Activated CD8-positive, alpha-beta memory T cell treated with anti-CD3 and anti-CD28 coated beads for 48 hours (primary cell): ENCODE data around the gene RNF181.
"Not testable (repeated sequence)": the region's sequence is repeated elsewhere in the genome, so short reads cannot be mapped to it uniquely, and the experiment has no call there.

Source experiments
- DNase-seq, 3 experiments: peaks; one replicate each; pipeline ENCODE4 v3.0.0-alpha.2; 2020; ENCODE audit warnings: low read depth in 2 of 3, low spot score in 2 of 3

The RNF181 gene

DNA sequence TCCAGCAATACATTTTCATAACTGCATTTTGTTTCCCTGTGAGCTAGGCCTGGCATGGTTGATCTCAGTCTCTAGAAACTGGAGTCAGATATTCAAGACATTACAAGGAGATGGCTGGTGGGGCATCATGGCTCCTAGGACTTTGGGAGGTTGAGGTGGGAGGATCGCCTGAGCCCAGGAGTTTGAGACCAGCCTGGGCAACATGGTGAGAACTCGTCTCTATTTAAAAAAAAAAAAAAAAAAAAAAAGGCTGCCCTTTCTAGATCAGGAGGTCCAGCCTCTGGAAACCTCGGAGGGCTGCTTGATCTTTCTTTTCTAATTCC, 18.5 kb upstream of the RNF181 start:
- DNase-seq, result no peak

DNA sequence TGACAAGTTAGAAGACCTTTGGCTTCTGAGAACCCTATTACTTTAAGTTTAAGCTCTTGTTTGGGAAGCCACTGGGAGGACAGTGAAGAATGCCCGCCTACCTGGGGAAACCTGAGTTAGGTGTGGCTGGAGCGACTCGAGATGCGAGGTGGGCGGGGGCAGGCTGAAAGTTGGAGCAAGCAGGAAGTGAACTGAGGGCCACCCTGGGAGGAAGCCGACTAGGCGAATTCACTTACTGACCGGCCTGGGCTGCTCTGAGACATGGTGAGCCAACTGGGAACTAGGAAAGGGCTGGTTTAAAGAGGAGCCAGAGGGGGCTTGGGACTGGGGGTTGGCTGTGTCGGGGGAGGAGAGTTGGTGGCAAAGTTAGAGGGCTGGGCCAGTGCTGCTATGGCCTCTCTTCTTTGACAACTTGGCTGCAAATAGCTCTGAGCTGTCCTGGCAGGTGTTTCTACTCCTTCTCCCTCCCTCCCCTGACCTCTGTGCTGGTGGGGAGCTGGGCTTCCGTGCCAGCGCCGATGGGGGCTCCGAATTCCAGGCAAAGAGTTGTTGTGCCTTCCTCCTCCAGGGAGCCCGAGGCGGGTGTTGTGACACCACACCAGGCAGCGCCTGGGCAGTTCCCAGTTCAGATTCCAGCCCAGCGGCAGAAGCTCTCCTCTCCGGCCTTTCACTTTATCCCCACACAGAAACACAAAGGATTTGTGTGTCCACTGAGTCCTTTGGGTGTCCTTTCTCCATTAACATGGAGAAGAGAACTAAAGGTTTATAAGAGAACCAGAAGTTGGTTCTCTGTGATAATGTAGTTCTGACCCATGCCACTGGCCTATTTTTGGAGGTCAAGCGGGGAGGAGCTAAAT, 17.9 kb upstream of the RNF181 start, which contains the start of gene VAMP8:
VAMP8 (plus strand) TSS at position 201 of the 857 bp plus-strand sequence; CDS start at position 262, 61 bp downstream.
- DNase-seq, result peak in 1 of 3 experiments; percentile 38

DNA sequence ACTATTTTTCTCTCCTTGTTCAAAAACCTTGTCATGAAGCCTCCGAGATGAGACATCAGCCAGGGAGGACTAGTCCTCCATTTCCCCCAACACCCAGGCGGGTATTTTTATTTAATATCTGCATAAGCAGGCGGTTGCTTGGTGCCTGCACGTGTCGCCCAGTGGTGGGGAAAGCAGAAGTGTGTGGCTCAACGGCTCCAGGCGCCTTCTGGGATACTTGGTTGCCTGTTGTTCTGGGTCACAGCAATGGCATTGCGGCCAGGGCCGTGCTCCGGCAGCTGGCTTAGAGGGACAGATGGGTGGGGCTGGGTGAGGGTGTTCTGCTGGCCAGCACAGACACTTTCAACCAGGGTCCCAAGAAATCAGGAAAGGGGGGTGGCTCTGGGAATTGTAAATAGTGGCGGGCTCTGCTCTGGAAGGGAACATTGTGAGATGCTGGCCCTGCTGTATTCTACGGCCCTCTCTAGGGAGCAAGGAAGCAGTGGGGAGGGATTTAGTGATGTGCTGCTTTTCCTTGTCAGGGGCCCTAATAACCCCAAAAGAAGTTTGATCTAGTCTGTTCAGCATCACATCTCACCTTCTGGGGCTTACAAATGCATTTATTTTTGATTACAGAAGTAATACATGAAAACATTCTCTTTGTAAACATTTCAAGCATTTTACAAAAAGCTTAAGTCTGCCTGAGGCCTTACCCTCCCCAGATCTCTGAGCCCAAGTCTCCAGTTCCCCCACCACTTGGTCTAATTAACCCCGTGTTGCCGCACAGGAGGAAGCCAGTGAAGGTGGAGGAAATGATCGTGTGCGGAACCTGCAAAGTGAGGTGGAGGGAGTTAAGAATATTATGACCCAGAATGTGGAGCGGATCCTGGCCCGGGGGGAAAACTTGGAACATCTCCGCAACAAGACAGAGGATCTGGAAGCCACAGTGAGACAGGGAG, 17.0 kb upstream of the RNF181 start:
- no peak for DNase-seq

DNA sequence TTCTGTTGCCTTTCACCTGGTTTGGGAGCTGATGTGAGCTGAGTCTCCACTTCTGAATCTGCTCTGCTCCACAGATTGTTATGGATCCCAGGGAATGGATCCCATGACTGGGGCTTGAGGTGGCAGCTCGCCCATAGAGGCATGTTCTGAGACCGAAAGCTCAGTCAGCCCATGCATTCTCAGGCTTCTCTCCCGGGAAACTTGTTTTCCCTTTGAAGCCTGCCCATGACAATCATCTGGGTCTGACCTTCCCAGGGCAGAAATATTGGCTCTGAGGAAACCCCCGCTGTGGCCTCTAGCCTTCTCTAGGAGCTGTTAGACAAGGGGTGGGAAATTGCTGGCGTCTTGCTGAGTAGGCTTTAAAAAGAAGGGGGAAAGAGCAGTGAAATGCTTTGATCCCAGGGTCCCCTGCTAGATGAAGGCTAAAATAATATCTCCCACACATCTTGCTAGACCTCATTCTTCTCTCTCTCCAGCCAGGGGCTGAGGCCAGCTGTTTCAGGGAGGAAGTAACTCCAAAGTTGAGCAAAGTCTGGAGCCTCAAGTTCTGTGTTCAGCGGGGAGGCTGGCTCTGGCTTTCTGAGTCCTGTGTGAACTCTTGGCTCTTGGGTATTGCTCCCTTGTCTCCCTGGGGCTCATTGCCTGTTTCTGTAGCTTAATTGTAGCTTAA, 16.1 kb upstream of the RNF181 start:
- no peak for DNase-seq

DNA sequence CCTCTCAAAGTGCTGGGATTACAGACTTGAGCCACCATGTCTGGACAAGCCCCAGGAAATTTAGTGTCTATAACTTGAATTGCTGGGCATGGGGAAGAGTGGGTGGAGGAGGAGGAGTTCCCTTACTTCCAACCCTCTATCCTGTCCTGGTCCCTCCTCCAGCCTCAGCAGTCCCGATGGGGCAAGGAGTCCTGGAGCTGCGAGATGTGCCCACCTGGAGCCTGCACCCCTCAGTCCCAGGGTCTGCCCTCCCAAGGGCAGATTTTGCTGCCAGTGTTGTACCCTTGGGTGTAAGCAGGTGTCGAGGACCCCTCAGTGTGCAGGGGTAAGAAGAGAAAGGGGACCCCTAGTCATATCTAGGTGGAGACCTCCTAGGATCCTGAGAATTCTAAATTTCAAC, 15.3 kb upstream of the RNF181 start:
- DNase-seq, result no peak

DNA sequence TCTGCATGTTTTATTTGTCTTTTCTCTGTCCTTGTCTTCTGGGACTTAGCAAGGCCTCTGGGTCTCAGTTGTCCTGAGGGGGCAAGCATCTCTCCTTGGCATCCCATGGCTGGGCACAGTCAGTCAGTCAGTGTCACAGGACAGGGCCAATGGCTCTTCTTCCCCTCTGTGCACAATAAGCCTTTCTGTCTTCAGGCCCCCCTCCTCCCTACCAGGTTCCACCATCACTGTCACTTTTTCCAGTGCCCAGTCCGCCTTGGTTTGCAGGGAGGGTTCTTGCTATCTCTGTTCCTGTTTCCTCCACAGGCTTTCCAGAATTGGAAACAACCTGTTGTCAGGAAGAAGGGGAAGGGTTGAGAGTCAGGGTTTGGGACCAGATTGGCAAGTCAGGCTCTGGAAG, 13.1 kb upstream of the RNF181 start:
- DNase-seq, result no peak

DNA sequence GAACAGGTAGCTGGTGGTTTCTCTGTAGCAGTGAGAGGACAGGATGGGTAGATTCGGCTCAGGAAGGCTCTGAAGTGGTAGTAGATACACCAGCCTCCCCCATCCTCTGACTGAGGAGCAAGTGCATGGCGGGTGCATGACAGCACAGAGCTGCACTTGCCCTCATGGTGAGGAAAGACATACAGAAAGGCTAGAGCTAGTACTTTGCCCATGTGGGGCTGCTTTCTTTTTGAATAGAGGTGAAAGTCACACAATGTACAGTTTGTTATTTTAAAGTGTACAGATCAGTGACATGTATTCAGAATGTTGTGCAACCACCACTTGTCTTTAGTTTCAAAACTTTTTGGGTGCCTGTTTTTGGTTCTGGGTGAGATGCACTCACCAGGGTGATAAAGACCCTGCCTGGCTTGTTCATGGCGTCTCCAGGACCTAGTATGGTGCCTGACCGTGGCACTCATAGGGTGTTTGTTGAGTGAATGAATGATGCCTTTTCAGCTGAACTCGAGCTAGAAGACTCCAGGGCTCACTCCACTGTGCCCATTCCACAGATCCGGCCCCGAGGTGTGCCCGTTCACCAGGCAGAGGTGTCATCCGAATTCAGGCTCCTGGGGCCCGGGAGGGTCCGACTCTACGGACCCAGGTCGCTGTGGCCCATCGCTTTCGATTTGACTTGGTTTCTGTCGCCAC, 11.7 kb upstream of the RNF181 start:
- DNase-seq, result no peak

DNA sequence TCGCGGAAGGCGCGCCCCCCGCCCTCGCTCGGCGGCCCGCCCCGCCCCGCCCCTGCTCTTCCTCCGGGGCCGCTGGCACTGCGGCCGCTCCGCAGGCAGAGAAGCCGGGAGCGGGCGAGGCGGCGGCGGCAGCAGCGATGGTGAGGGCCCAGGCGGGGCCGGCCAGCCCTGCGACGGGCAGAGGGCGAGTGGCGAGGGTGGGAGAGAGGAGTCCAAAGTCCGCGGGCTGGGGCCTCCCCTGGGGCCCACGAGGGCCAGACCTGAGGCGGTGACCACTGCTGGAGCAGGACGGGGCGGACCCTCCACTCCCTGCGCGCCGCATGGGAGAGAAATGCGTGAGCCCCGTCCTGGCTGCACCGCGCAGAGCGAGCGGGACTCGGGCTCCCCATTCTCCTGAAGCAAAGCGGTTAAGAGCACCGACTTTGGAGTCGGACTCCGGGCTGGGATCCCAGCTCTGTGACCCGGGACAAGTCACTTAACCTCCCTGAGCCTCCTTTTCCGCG, 11.1 kb upstream of the RNF181 start, which contains the start of gene VAMP5:
VAMP5 (plus strand) TSS at position 78 of the 503 bp plus-strand sequence; CDS start at position 138, 60 bp downstream.
- DNase-seq, result peak in 1 of 3 experiments; percentile 27

DNA sequence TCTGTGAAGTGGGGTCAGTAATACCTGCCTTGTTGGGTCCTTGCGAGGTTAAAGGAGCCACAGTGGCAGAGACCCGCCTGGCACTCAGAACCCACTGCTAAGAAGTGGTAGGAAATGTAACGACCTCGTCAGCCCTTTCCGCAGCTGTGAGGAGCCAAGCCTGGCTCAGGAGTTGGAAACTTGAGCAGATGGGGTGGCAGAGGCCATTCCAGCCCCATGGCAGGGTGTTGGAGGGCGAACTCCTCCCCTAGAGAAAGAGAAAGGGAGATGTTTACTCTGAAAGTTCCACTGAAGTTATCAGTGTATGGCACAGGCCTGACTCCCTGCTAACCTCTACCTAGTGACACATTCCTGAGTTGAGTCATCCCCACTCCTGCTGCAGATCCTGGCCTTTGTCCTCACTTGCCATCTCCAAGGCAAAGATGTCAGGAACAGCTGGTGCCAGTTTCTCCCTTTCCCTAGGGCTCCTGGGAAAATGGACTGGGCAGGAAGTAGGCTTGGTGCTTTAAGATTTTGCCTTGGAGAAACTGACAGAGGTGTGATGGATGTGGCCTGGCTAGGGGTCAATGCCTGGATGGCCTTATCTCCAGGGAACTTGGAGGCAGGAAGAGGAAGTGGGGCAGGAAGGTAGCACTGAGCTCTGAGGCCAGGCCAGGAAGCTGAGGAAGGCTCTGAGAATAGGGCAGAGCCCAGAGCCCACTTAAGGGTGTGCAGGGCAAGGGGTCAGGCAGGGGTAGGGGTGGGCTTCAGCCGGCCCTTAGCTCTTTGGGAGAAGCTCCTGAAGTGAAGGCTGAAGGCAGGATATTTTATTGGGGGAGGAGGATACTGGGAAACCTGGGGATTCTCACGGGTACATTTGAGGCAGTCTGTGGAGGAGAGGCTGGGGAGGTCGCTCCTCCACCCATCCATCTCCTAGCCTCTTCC, 10.4 kb upstream of the RNF181 start:
- DNase-seq, result no peak

DNA sequence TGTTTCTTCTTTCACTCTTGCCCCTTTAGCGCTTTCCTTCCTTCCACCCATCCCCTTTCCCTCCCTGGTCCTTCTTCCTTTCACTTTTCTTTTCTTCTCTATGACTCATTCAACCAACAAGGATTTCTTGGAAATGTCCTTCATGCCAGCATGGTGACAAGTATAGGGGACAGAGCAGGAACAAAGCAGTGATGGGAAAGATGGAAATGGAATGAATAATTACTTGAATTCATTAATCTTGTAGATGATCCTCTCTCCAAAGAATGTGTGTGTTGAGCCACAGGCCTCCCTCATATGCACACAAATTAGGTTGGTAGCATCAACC, 9.8 kb upstream of the RNF181 start:
- DNase-seq, result no peak

DNA sequence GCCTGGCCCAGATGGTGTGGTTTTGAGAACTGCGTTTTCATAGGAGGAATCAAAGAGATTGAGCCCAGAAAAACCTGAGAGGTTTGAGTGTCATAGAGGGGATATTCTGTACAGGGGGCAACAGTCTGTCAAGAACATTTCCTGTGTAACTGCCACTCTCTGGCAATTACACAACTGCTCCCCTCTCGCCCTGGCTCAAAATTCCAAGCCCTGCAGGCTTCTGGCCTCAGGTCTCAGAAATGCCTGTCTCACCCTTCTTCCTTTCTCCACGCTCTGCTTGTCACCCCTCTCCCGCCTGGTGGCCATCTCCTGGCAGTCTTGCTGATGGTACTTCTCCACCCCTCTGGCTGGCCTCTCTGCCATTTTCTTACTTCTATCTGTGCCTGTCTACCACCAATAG, 7.3 kb upstream of the RNF181 start:
- DNase-seq, result no peak

DNA sequence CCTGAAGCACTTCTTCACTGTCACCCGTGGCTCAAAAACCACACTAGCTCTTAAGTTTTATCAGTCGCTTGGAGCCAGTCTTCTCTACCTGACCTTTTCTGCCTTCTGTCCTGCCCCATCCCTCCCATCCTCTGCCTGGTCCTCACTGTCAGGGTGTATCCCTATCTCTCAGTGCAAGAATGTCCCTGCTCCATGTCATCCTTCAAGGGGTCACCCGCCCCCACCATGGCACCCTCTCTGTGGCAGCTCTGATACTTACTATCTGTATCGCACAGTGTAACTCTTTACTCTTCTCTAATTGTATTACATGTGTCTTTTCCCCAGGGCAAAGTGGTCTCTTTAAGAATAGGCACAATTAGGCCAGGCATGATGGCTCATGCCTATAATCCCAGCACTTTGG, 6.9 kb upstream of the RNF181 start:
- no peak for DNase-seq

DNA sequence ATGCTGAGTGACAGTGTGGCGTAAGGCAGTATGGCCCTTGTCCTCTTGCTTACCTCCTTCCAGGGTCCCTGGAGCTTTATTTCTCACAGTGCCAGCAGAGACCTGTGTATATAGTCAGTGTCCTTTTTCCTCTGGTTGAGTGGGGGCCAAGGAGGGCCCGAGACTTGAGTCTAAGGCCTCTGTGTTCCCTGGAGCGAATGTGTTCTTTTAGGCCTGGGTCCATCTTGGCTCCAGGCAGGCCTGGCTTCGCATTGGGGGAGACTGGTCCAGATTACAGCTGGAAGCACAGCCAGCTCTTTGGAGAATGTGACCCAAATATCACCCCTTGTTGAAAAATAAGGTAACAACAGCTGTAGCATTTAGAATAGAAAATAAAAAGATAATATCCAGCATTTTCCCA, 6.4 kb upstream of the RNF181 start:
- no peak for DNase-seq

DNA sequence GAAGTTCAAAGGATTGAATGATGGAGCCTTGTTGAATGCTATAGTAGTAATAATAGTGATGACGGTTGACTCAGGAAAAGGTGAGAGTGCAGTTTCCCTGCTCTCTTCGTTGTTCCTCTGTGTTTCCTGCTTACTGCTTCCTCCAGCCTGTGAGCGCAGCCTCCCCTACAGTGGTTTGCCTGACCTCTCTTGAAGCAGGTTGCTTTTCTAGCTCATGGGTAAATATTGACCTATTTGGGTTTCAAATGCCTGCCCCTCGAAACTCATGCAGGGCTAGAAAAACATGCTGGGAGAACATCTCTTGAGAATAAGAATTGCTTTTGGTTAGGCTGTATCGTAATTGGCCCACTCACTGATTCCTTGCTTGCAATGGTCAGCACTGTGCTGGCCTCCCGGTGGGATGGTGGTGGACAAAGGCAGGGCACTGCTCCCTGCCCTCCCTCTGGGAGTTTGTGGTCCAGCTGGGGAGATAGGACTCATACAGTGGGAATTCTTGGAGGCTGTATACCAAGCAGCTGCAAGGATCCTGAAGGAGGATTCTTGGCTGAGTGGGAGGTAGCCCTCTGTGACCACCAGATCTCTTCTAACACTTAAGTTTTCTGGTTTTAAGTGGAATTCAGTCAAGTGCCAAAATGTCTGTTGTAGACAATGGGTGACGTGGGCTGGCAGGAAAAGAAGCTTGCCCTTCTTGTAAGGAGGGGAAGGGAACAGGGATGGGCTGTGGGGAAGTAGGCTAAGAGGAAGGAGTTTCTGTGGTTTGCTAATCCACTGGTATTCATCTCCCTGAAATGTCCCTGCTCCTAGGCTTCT, 5.4 kb upstream of the RNF181 start:
- no peak for DNase-seq

DNA sequence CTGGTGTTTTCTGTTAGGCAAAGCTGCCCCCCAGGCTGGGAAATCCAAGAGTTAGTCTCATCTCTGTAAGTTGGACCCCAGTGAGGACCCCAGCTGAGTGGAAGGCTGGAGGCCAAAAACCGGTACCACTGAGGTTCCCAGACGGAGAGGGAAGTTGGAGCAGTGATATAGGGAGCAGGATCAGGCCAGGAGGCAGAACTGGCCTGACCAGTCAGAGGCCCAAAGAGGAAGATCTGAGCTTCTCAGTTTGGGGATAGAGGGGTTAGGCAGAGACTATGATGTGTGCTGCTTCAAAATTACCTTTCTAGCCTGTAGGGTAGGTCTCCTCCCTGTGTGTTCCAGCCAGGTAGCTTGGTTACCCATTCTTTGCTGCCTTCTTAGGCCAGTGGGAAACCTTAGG, 4.6 kb upstream of the RNF181 start:
- no peak for DNase-seq

DNA sequence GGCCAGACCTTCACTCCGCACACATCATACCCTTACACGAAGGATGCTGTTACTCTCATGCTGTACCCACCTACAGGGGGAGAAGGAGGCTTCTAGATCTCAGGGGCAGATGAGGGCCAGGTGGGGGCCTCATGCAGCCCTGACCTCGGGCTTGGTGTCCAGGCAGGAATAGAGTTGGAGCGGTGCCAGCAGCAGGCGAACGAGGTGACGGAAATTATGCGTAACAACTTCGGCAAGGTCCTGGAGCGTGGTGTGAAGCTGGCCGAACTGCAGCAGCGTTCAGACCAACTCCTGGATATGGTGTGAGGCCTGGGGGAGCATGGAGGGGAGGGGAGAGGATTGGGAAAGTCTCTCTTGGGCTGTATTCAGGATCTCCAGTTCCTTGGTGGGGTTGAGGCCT, 4.0 kb upstream of the RNF181 start:
- DNase-seq, result no peak

DNA sequence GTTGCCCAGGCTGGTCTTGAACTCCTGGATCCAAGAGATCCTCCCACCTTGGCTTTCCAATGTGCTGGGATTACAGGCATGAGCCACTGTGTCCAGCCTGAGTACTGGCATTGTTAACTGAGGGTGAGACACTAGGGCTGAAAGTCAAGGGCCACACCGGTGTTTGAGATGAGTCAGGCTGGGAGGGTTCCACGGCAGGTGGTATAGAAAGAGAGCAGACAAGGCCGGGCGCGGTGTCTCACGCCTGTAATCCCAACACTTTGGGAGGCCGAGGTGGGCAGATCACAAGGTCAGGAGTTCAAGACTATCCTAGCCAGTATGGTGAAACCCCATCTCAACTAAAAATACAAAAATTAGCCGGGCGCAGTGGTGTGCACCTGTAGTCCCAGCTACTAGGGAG, 3.2 kb upstream of the RNF181 start:
- not testable (repeated sequence) for DNase-seq

DNA sequence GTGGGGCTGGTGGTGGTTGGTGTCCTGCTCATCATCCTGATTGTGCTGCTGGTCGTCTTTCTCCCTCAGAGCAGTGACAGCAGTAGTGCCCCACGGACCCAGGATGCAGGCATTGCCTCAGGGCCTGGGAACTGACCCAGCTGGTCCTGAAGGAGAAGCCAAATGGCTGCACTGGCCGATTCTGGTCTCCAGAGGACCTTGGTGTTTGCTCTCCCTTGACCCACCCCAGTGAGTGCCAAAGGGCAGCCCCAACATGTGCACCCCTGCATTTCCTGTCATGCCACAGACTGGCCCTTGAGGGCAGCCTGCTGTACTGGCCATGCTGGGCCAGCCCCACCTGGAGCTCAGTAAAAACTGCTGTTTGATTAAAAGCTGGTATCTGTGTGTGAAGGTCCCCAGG, 2.5 kb upstream of the RNF181 start:
- no peak for DNase-seq

DNA sequence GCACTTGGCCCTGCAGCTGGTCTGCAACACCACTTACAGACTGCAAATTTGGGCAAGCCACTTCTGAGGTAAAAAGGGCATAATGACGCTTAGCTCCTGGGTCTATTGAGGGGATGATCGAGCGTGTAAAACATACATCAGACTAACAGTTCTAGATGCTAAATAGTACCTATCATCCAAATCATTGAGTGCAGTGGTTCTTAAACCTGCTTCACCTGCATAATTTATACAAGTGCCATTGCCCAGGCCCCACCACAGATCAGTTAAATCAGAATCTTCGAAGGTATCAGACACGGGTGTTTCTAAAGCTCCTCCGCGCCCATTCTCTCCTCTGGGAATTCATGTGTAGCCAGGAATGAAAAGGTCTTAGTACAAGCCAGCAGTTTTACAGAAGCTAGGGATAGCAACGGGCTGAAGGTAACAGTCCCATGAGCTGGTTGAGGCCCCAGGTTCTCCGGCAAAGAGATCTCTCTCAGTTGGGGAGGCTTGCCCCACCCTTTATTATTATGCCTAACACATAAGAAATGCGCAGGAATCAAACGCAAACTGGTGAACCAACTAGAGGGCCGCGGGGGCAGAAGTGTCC, 737 bp upstream of the RNF181 start:
- no peak for DNase-seq
